Measurements from ENCODE around the gene CASR.

CASR gene

GRCh38 chr3:122213650-122214049, 30.2 kb downstream of the CASR start:
- no peak for DNase-seq (ENCODE audit: low read depth in 2 of 2, low spot score in 1 of 2)

- no peak for DNase-seq (ENCODE audit: low read depth in 2 of 2, low spot score in 1 of 2)
Measured at GRCh38 chr3:122214711-122215110, 31.2 kb downstream of the CASR start.

- no peak for DNase-seq (ENCODE audit: low read depth in 2 of 2, low spot score in 1 of 2)
Measured at GRCh38 chr3:122215592-122216298, 32.3 kb downstream of the CASR start.

DNA sequence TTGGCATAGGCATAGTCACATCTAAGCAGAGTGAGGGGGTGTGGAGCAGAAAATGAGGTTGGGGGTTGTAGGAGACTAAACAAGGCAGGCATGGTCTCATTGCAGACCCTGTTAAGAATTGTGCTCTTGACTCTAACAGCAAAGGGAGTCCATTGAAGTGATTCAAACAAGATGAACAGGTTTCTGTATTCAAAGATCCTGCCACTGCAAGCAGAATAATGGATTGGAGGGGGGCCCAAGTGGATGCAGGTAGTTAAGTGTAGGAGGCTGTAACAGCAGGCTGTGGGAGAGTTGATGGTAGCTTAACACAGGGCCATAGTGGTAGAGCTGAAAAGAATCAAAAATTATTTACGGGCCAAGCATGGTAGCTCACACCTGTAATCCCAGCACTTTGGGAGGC, 34.4 kb downstream of the CASR start:
- no peak for DNase-seq (ENCODE audit: low read depth in 2 of 2, low spot score in 1 of 2)

GRCh38 chr3:122219242-122219872, 35.9 kb downstream of the CASR start:
- no peak for DNase-seq (ENCODE audit: low read depth in 2 of 2, low spot score in 1 of 2)

DNA sequence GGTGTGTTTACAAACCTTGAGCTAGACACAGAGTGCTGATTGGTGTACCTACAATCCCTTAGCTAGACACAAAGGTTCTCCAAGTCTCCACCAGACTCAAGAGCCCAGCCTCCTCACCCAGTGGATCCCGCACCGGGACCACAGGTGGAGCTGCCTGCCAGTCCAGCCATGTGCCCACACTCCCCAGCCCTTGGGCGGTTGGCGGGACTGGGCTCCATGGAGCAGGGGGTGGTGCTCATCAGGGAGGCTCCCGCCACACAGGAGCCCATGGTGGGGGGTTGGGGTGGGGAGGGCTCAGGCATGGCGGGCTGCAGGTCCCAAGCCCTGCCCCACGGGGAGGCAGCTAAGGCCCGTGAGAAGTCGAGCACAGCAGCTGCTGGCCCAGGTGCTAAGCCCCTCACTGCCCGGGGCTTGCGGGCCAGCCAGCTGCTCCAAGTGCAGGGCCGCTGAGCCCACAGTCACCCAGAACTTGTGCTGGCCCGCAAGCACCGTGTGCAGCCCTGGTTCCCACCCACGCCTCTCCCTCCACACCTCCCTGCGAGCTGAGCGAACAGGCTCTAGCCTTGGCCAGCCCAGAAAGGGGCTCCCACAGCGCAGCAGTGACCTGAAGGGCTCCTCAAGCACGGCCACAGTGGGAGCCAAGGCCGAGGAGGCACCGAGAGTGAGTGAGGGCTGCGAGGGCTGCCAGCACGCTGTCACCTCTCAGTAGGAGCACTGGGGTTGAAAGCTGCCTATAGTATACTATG, 43.7 kb downstream of the CASR start:
- no peak for DNase-seq (ENCODE audit: low read depth in 2 of 2, low spot score in 1 of 2)

GRCh38 chr3:122230174-122230573, 46.7 kb downstream of the CASR start:
- DNase-seq (ENCODE audit: low read depth in 2 of 2, low spot score in 1 of 2) = no peak

DNA sequence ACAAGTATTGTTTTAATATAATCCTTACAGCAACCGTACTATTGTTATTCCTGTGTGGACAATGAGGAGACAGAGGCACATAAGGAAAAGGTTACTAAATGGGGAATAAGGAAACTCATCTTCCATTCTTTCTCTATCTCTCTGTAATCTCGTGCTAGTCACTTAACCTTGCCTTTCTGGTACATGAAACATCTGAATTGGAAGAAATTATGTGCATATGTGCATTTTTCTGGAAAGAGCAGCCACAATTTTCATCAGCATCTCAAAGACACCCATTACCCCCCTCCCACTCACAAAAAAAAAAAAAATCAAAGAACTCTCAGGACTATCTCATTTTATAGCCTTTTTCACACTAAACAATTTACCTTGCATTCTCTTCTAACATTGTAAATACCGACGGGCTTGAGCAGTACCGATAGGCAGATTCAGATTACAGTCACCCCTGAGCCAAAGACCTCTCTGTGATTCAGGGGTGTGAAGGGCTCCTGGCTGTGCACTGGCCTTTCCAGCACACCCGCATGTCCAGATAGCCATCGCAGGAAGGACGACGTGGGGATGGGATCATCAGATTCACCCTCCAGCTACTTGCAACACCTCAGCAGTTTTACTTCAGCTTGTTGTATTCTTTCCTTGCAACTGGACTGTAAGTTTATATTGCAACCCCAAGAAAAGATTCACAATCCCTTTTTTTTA, 48.1 kb downstream of the CASR start:
- DNase-seq (ENCODE audit: low read depth in 2 of 2, low spot score in 1 of 2) = no peak

DNA sequence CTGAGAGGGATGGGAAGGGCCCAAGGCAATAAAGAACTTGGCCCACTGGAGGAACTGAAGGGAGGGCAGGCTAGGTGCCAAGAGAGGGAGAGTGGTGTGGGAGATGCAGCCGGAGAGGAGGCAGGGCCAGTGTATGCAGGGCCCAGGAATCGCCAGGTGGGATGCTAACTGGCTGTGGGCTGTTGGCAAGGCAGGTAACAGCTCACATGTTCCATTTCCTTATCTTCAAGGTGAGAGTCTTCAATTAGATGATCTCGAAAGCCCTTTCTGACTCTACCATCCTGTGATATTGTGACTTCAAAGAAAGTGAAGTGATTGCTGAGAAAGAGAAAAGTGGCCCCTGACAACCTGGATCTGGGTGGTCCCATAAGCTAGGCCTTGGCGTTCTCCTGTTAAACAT, 49.0 kb downstream of the CASR start:
- DNase-seq (ENCODE audit: low read depth in 2 of 2, low spot score in 1 of 2) = no peak

DNA sequence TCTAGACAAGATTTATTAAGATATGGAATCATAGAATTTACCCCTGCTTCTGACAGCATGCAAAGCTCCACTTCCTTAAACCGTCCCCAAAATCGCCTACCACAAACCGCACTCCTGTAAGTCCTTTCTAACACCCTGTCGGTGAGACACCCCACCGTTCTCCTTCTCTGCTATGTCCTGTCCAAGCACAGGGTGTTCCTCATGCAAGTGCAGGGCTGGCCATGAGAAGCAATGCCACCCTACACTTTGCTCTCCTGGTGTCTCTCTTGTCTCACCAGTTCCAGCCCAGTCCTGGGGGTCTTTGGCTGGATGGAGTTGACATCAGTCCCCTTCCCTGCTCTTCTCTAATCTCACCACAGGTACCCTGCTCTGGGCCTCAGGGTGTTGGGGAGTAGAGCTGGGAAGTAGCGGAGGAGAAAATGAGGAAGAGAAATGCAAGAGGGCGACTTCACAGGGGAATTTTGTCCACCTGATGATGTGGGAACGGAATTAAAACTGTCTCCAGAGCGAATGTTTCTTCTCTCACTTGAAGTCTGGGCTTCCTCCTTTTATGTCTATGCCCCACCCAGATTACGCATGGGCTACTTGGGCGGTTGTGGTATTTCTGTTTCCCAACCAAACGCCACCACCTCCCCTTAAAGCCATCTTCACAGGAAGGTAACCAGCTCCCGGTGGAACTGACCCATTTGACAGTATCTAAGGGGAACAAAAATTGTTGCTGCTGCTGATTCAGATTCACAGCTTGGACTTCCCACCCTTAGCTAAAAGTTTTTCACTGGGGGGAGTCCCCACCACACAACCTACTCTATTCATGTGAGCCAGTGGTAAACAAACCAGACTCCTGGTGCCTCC, 49.9 kb downstream of the CASR start:
- no peak for DNase-seq (ENCODE audit: low read depth in 2 of 2, low spot score in 1 of 2)

GRCh38 chr3:122234117-122234516, 50.6 kb downstream of the CASR start:
- no peak for DNase-seq (ENCODE audit: low read depth in 2 of 2, low spot score in 1 of 2)

GRCh38 chr3:122235147-122235546, 51.7 kb downstream of the CASR start:
- DNase-seq (ENCODE audit: low read depth in 2 of 2, low spot score in 1 of 2) = no peak

DNA sequence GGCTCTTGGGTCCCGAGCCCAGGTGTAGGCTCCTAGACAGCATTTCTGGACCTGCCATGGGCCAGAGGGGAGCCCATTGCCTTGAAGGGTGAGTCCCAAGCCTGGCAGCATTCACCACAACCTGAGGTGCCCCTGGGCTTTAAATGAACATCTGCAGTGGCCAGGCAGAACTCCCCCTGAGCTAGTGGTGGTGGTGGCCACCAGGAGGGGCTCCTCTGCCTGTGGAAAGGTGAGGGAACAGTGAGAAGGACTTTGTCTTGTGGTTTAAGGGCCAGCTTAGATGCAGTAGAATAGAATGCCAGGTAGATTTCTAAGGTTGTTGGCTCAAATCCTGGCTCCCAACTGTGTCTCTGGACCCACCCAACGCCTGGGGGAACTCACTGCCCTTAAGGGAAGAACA, 55.6 kb downstream of the CASR start:
- DNase-seq (ENCODE audit: low read depth in 2 of 2, low spot score in 1 of 2) = no peak

- no peak for DNase-seq (ENCODE audit: low read depth in 2 of 2, low spot score in 1 of 2)
Measured at GRCh38 chr3:122245513-122246174, 62.2 kb downstream of the CASR start.

GRCh38 chr3:122246199-122246598, 62.7 kb downstream of the CASR start:
- no peak for DNase-seq (ENCODE audit: low read depth in 2 of 2, low spot score in 1 of 2)

DNA sequence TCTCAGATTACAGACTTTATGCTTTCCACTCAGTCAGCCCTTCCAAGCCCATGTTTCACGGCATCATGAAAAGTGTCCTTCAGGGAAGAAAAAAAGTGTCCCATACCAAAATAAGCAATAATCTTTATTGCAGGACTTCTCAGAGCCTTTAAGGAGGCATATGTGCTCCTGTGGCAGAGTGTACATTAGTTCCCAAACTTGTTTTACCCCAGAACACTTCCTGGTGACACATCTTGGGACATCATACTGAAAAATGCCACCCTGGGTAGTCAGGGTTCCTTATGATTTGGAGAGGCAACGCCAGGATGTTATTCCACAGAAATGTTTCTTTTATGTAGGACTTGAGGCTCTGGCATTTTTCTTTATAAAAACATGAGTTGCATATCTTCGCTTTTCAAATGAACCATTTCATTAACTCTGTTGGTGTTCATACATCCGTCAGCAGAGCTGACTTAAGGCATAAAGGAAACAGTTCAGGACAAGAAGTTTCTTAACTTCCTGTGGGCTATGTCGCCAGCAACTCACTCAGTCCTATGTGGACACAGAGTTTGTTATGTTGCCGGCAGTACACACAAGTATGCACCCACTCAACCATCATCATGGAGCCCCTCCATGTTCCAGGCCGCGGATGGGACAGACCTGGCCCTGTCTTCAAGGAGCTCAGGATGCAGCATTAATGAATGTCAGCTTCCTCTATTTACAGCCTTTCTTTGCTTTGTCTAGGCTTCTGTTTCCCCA, 63.8 kb downstream of the CASR start:
- no peak for DNase-seq (ENCODE audit: low read depth in 2 of 2, low spot score in 1 of 2)

GRCh38 chr3:122247825-122248185, 64.3 kb downstream of the CASR start:
- DNase-seq (ENCODE audit: low read depth in 2 of 2, low spot score in 1 of 2) = no peak

GRCh38 chr3:122251428-122251827, 68.0 kb downstream of the CASR start:
- no peak for DNase-seq (ENCODE audit: low read depth in 2 of 2, low spot score in 1 of 2)

DNA sequence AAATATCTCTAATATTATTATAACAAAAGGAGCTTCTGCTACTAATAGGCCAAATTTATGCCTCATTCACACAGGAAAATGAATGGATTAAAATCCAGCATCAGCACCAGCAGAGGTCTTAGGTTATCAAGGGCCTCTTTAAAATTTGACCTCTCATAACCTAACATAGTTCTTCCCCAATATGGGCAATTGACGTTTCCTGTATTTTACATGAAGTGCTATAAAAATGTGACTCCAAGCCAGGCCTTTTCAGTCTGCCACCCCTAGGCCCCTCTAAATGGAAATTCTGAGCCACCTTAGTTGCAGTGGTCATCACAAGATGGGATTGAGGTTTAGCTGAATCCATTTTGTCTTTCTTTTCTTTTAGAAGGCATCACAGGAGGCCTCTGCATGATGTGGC, 70.1 kb downstream of the CASR start:
- DNase-seq (ENCODE audit: low read depth in 2 of 2, low spot score in 1 of 2) = no peak
